Endometrial microvascular endothelial cells (primary cell): Measurements from ENCODE around the gene CAPS2. TPM values are rescaled to one million over a fixed set of nuclear protein-coding genes. Genes with fewer than 3 reads are reported as not detected.

Experiments used
- in situ Hi-C: cut with HindIII; loops from 2 replicates; pipeline ENCODE4 v1.10.0; 2017; ENCODE audit warnings: low sequenced_read_pairs, low pct_unique_long_range_greater_than_20kb; ENCODE audit errors: inconsistent ontology term
- total RNA-seq: library from RNA; depleted of rRNA; stranded (reverse); fragments of >200 nt; gene quantifications from one replicate; pipeline ENCODE4 v1.2.3, GENCODE V29; 2015; ENCODE audit errors: inconsistent ontology term

Gene CAPS2
- total RNA-seq, 1 donor from 2014 or later = 2.9 TPM

- in situ Hi-C loops = no loop called here
These were observed 18.8 kb downstream of the CAPS2 start for GRCh38 chr12:75311369-75311768.

GRCh38 chr12:75308279-75308678, 21.8 kb downstream of the CAPS2 start:
- in situ Hi-C loops = no loop called here

GRCh38 chr12:75305412-75306332, 24.5 kb downstream of the CAPS2 start:
- in situ Hi-C loops = no loop called here

- in situ Hi-C loops = no loop called here
These were observed 27.3 kb downstream of the CAPS2 start for GRCh38 chr12:75302781-75303180.

- in situ Hi-C loops = no loop called here
These were observed 27.9 kb downstream of the CAPS2 start for GRCh38 chr12:75302225-75302624.

GRCh38 chr12:75294797-75295196, 35.3 kb downstream of the CAPS2 start:
- in situ Hi-C loops = no loop called here

- in situ Hi-C loops = no loop called here
These were observed 35.8 kb downstream of the CAPS2 start for GRCh38 chr12:75294336-75294735.

GRCh38 chr12:75291014-75291413, 39.1 kb downstream of the CAPS2 start:
- in situ Hi-C loops = no loop called here

GRCh38 chr12:75289753-75290152, 40.4 kb downstream of the CAPS2 start:
- in situ Hi-C loops = no loop called here

- in situ Hi-C loops = no loop called here
These were observed 41.3 kb downstream of the CAPS2 start for GRCh38 chr12:75288860-75289259.

- in situ Hi-C loops = no loop called here
These were observed 54.4 kb downstream of the CAPS2 start for GRCh38 chr12:75275702-75276101.

- in situ Hi-C loops = no loop called here
These were observed 58.5 kb downstream of the CAPS2 start for GRCh38 chr12:75271576-75271975.

- in situ Hi-C loops = no loop called here
These were observed 60.0 kb downstream of the CAPS2 start for GRCh38 chr12:75270157-75270556.

GRCh38 chr12:75269209-75269608, 60.9 kb downstream of the CAPS2 start:
- in situ Hi-C loops = no loop called here

GRCh38 chr12:75260316-75260715, 69.8 kb downstream of the CAPS2 start:
- in situ Hi-C loops = no loop called here

- in situ Hi-C loops = no loop called here
These were observed 71.0 kb downstream of the CAPS2 start for GRCh38 chr12:75259143-75259542.

GRCh38 chr12:75257510-75257909, 72.6 kb downstream of the CAPS2 start:
- in situ Hi-C loops = no loop called here

- in situ Hi-C loops = no loop called here
These were observed 85.0 kb downstream of the CAPS2 start for GRCh38 chr12:75245108-75245507.

GRCh38 chr12:75239987-75240386, 90.1 kb downstream of the CAPS2 start:
- in situ Hi-C loops = no loop called here

- in situ Hi-C loops = no loop called here
These were observed 93.9 kb downstream of the CAPS2 start for GRCh38 chr12:75236206-75236605.

GRCh38 chr12:75227132-75227531, 103.0 kb downstream of the CAPS2 start:
- in situ Hi-C loops = no loop called here
